Urinary bladder (tissue), 4 donors: Measurements from ENCODE around the gene ERICH3. TPM values are rescaled to one million over a fixed set of nuclear protein-coding genes. Genes with fewer than 3 reads are reported as not detected.

ENCODE experiments used
- DNase-seq: peaks from one replicate; pipeline ENCODE4 v3.0.0-alpha.2; 2015; ENCODE audit errors: extremely low spot score
- H3K27ac ChIP-seq: one replicate; pipeline ENCODE4 v1.5.1; 2013; ENCODE audit warnings: low read depth, mild to moderate bottlenecking, moderate library complexity
- H3K36me3 ChIP-seq: one replicate; pipeline ENCODE4 v1.6.1; 2013; ENCODE audit warnings: mild to moderate bottlenecking, moderate library complexity; ENCODE audit not compliant: insufficient read depth
- H3K4me1 ChIP-seq: one replicate; pipeline ENCODE4 v1.6.1; 2013; ENCODE audit warnings: mild to moderate bottlenecking, moderate library complexity; ENCODE audit not compliant: insufficient read depth
- H3K4me3 ChIP-seq: one replicate; pipeline ENCODE4 v1.5.1; 2013; ENCODE audit warnings: low read depth, low read length
- WGBS: extraction: QIAGEN DNeasy Blood & Tissue Kit; methylation state at CpG from one replicate; pipeline ENCODE4 v1.1.7; 2013; 5-methylcytosine and 5-hydroxymethylcytosine counted together
- polyA plus RNA-seq: library from polyadenylated mRNA; stranded (reverse); fragments of 200-250 nt; gene quantifications from one replicate; pipeline ENCODE4 v1.2.3, GENCODE V29; 2013
- total RNA-seq: library from RNA; depleted of rRNA; stranded (reverse); fragments of >200 nt; gene quantifications from one replicate; pipeline ENCODE4 v1.2.3, GENCODE V29; 2014
- donor health status: healthy with polysubstance abuse.
- donor health status: healthy.

ERICH3 gene
- total and polyA plus RNA-seq, 2 donors, result 0.11 to 0.79 TPM

DNA sequence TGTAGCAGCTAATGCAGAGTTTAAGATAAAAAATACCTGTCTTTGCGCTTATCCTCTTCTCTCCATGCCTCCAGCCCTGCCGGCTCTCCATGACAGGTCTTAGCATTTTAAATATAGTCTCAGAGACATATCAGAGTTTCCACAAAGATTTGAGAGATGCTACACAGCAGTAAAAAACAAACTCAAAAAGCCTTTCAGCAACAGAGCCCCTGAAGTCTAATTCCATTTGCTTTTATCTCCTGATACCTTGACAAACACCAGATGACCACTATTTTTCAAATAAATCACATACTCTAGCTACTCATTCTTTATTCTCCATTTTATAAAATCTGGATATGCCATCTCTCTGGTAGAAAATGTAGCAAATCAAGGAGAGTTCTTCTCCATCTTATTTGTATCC, 81.6 kb downstream of the ERICH3 start:
- Histone ChIP-seq H3K36me3 (no peaks in the 10 kb centered on the region), H3K27ac (no peak overlapping the region), H3K4me1 (no peaks in the 10 kb centered on the region), H3K4me3 (no peak overlapping the region)
- DNase-seq, result peak; percentile 14
- 40% methylated on average over 2 of the region's 2 CpGs for WGBS

DNA sequence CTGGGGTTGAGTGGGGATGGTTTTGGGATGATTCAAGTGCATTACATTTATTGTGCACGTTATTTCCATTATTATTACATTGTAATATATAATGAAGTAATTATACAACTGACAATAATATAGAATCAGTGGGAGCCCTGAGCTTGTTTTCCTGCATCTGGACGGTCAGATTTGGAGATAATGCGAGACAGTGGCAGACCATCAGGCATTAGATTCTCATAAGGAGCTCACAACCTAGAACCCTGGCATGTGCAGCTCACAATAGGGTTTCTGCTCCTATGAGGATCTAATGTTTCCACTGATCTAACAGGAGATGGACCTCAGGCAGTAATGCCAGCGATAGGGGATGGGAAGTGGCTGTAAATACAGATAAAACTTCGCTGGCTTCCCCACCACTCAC, 83.3 kb downstream of the ERICH3 start:
- no peak for DNase-seq
- Histone ChIP-seq H3K27ac (no peak overlapping the region), H3K36me3 (no peaks in the 10 kb centered on the region), H3K4me1 (no peaks in the 10 kb centered on the region), H3K4me3 (no peak overlapping the region)
- 87% methylated on average over 5 of the region's 5 CpGs for WGBS

DNA sequence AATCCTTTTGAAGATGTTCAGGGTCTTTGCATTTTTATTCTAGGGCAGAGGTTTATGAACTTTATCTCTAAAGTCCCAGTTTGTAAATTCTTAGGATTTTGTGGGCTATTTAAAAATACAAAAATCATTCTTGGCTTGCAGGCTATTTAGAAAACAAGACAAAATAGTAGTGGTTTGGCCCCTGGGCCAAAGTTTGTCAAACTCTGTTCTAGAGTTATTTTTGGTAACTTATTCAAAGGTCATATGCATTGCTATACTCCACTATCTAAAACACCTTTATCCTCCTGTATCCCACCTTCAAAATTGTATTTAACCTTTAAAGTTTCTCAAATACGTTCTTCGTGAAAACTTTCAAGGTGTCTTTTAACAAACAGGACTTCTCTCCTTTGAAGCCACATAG, 85.7 kb downstream of the ERICH3 start:
- Histone ChIP-seq H3K27ac (no peak overlapping the region), H3K4me1 (no peaks in the 10 kb centered on the region), H3K4me3 (no peak overlapping the region), H3K36me3 (no peaks in the 10 kb centered on the region)
- no peak for DNase-seq
- WGBS, result 88% methylated on average over 2 of the region's 2 CpGs

- no peak overlapping the region for H3K4me3 ChIP-seq
- WGBS, result 85% methylated on average over 4 of the region's 4 CpGs
- DNase-seq, result no peak
- no peaks in the 10 kb centered on the region for H3K36me3 ChIP-seq
- H3K27ac ChIP-seq, result no peak overlapping the region
- H3K4me1 ChIP-seq, result no peaks in the 10 kb centered on the region
These were observed 87.2 kb downstream of the ERICH3 start for GRCh38 chr1:74586253-74586897.

DNA sequence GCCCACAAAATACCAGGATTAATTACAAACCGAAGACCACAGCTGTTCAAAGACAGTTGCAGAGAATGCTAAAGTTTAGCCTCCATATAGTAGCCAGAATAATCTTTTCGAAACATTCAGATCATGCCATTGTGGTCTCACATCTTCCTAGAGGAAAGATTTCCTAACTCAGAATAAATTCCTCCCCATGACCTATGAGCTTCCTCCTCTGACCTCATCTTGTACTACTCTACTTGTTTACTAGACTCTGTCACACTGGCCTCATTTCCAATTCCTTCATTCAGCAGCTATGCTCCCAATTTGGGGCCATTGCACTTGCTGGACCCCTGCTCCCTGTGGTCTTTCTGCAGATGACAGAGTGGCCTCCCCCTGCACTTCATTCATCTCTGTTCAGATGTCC, 89.4 kb downstream of the ERICH3 start:
- H3K36me3 ChIP-seq, result no peaks in the 10 kb centered on the region
- DNase-seq, result no peak
- no peak overlapping the region for H3K27ac ChIP-seq
- 69% methylated on average over 2 of the region's 2 CpGs for WGBS
- no peak overlapping the region for H3K4me3 ChIP-seq
- no peaks in the 10 kb centered on the region for H3K4me1 ChIP-seq

DNA sequence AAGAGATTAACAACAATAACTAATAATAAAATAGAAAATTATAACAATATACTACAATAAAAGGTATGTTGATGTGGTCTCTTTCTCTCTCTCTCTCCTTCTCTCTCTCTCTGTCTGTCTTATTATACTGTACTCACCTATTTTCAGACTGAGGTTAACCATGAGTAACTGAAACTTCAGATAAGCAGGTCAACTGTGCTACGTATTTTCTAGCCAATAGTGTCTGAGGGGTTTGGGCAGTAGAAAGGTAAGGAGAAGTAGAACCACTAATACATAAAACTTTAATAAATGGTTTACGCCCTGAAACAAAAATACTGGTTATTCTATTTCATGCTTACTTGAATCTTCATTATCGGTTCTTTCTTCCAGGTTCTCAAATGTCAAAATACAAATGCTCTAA, 90.2 kb downstream of the ERICH3 start:
- Histone ChIP-seq H3K36me3 (no peaks in the 10 kb centered on the region), H3K27ac (no peak overlapping the region), H3K4me3 (no peak overlapping the region), H3K4me1 (no peaks in the 10 kb centered on the region)
- no peak for DNase-seq
- 89% methylated on average over 3 of the region's 3 CpGs for WGBS

GRCh38 chr1:74579425-74579824, 94.2 kb downstream of the ERICH3 start:
- no peak for DNase-seq
- Histone ChIP-seq H3K36me3 (no peaks in the 10 kb centered on the region), H3K4me1 (no peaks in the 10 kb centered on the region), H3K27ac (no peak overlapping the region), H3K4me3 (no peak overlapping the region)
- 57% methylated on average over 3 of the region's 3 CpGs for WGBS

GRCh38 chr1:74578101-74578500, 95.5 kb downstream of the ERICH3 start:
- Histone ChIP-seq H3K4me3 (no peak overlapping the region), H3K4me1 (no peaks in the 10 kb centered on the region), H3K27ac (no peak overlapping the region), H3K36me3 (no peaks in the 10 kb centered on the region)
- no peak for DNase-seq
- WGBS, result 55% methylated on average over 2 of the region's 2 CpGs

DNA sequence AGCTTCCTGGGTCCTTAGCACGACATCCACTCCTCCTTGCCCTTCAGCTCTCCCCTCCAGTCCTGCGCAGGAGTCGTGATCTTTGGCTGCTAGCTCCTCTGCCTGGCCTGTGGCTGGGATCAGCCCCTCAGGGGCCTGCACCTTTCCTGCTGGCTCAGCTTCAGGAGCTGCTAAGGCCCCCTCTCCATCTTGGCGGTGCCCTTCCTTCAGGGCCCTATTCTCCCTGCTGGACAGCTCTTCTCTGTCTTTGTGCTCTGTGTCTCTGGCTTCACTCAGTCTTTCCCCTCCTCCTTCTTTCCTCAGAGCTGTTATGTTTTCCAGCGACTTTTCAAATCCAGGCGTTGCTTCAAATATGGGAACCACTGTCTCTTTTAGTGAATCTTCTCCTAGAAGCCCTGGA, 101.7 kb downstream of the ERICH3 start:
- H3K36me3 ChIP-seq, result no peaks in the 10 kb centered on the region
- 59% methylated on average over 6 of the region's 6 CpGs for WGBS
- no peak for DNase-seq
- no peak overlapping the region for H3K27ac ChIP-seq
- H3K4me3 ChIP-seq, result no peak overlapping the region
- H3K4me1 ChIP-seq, result no peaks in the 10 kb centered on the region

DNA sequence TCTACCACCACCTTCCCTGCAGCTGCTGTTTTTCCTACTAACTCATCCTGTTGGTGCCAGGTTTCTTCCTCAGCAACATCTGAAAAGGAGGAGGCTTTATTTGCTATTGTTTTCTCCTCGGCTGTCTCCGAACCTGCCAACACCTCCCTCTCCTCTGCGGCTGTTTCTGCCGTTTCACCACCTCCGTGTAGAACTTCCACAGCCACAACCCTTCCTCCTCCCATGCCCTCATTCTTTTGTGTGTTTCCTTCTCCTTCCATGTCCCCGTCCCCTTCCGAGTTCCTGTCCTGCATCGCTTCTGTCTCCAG, 102.1 kb downstream of the ERICH3 start:
- Histone ChIP-seq H3K36me3 (no peaks in the 10 kb centered on the region), H3K4me3 (no peak overlapping the region), H3K27ac (no peak overlapping the region), H3K4me1 (no peaks in the 10 kb centered on the region)
- WGBS, result 56% methylated on average over 8 of the region's 8 CpGs
- DNase-seq, result no peak

- DNase-seq, result no peak
- H3K27ac ChIP-seq, result no peak overlapping the region
- H3K4me3 ChIP-seq, result no peak overlapping the region
- H3K4me1 ChIP-seq, result no peaks in the 10 kb centered on the region
- no peaks in the 10 kb centered on the region for H3K36me3 ChIP-seq
- 32% methylated on average over 14 of the region's 14 CpGs for WGBS
These were observed 102.6 kb downstream of the ERICH3 start for GRCh38 chr1:74570797-74571492.

- no peaks in the 10 kb centered on the region for H3K4me1 ChIP-seq
- no peak for DNase-seq
- 92% methylated on average over 2 of the region's 2 CpGs for WGBS
These were observed 123.7 kb downstream of the ERICH3 start for GRCh38 chr1:74549932-74550331.

DNA sequence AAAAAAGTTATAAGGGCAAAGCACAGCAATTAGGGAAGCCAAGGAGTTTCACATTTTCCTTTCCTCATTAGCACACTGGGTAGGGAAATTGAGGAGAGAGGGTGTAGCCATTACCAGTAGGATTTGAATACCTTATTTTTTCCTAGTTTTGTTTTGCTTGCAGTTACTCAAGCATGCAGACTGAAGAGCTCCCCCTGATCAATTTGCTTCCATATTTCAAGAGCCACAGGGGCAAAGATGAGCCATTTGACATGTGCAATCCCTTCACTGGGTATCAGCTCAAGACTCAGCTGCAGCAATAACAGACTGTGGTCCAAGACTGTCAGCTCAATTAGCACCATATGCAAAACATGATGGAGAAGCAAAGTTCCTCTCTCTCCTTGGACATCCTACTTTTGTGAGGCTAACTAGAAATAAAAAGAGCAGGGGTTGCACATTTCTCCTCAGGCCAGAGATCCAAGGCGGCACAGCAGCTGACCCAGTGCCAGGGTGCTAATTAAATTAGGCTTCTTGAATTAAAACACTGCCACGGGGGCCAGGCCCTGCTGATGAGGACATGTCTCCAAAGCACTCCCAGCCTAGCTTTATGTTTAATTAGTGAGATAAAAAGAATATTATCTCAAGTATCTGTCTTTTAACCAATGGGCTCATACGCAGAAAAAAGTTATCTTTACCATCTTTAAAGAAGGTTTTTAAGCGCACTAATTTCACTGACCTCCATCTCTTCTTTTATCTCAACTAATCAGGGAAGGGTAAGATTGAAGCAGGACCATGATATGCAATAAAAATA, 124.4 kb downstream of the ERICH3 start:
- Histone ChIP-seq H3K4me3 (no peak overlapping the region), H3K4me1 (no peaks in the 10 kb centered on the region), H3K36me3 (no peaks in the 10 kb centered on the region), H3K27ac (no peak overlapping the region)
- no peak for DNase-seq
- WGBS, result 74% methylated on average over 4 of the region's 4 CpGs

More at GRCh38 chr1:74549932-74550331, 123.7 kb downstream of the ERICH3 start:
- H3K36me3 ChIP-seq, result no peaks in the 10 kb centered on the region
- no peak overlapping the region for H3K27ac ChIP-seq
- H3K4me3 ChIP-seq, result no peak overlapping the region

DNA sequence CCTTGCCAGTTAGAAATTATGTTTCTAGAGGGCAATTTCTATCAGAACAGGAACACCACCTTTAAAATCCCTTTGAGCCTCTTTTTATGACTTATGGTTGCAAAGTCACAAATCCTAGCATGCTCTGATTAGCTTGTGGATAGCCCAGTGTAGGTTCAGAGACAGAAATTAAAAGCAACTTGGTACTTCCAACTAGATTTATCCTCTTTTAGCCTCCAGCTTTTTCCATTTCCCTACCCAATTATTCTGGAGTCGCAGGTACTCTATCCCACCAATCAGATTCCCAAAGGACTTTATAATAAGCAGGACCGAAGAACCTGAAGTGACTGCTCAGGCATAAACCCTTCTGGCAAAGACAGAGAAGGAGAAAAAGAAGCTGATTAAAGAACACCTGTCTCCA, 127.8 kb downstream of the ERICH3 start:
- no peaks in the 10 kb centered on the region for H3K4me1 ChIP-seq
- H3K27ac ChIP-seq, result no peak overlapping the region
- no peaks in the 10 kb centered on the region for H3K36me3 ChIP-seq
- H3K4me3 ChIP-seq, result no peak overlapping the region
- 94% methylated on average over 2 of the region's 2 CpGs for WGBS
- no peak for DNase-seq
